Hepatic stellate cell (primary cell): ENCODE results near the gene NAPA.
"Not testable (repeated sequence)": the region's sequence is repeated elsewhere in the genome, so short reads cannot be mapped to it uniquely, and the experiment has no call there.

ENCODE experiments used
- DNase-seq: peaks from one replicate; pipeline ENCODE4 v3.0.0; 2011; ENCODE audit warnings: low spot score

The NAPA gene

DNA sequence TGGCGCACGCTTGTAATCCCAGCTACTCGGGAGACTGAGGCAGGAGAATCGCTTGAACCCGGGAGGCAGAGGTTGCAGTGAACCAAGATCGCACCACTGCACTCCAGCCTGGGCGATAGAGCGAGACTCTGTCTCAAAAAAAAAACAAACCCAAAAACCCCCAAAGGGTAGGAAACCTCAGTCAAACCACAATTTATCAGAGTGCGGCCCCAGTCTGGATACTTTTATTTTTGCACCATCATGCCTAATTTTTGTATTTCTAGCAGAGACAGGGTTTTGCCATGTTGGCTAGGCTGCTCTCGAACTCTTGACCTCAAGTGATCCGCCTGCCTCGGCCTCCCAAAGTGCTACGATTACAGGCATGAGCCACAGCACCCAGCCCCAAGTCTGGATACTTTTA lies 28.6 kb downstream of the NAPA start:
- not testable (repeated sequence) for DNase-seq

DNA sequence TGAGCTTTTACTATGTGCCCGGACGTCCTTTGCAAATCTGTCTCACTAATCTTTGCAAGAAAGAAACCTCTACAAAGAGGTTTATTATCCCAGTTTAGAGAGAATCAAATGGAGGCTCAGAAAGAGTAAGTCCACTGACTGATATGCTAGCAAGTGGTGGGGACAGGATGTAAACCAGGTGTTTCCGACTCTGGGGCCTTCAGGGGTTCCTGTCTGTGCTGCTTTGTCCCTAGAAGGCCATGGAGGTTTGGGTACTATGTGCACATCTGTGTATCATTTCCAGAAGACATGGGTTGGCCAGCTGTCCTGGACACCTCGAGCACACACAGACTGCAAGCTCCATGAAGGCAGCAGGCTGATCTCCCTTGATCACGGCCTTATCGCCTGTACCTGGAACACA lies 29.7 kb downstream of the NAPA start:
- DNase-seq, result no peak

DNA sequence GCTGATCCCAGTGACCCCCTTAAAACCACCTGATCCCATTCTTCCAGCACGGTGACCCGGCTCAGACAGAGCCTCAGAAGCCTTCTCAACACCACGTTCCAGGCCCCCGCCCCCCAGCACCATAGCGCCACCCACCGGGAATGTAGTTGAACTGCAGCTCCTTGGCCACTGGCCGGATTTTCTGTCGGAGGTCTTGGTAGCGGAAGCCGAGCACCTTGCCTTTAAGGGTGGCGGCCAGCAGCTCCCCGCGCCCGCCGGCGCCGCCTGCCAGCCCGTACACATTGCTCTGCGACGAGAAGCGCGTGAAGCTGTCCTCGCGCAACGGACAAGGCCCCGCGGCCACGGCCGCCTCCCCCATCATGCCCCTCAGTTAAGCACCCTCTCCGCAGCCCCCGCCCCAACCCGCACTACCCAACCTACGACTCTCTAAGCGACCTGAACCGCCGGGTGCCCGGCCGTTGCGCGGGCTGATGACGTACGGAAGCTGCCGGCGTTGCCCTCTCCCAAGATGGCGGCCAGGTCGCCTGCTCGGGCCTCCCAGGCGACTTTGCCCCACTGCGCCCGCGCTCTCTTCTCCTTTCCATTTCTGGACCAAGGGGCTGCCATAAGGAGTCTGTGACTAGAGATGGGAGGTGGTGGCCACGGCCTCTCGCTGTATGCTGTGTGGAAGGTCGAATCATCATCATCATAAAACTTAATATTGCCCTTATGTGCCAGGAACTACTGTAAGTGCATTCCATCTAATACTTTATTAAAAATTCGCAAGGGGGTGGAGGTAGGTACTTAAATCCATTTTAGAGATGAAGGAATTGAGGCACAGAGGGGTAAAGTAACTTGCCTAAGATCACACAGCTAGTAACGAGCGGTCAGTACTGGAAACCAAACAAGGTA lies 30.8 kb downstream of the NAPA start, which contains the start of gene KPTN:
KPTN (minus strand) TSS at position 420 of the 891 bp plus-strand sequence; CDS start at position 361, 59 bp downstream.
- DNase-seq, result peak; percentile 98

DNA sequence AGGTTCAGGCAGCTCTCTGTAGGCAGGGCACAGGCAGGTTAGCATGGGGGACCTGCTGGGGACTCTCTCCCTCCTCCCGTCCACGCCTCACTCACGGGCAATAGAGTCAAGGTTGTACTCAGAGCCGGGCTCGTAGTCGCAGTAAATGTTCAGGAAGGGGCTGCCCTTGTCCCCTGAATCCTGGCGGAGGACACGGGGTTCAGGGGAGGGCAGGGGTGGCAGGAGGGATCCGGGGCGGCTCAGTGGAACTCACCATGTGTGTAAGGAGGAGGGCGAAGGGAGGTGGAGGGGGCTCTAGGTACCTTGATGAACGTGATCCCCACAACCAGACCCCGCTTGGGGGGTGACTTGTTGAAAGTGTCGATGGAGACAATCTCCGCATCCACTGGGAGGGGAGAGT lies 31.7 kb downstream of the NAPA start:
- DNase-seq, result no peak

DNA sequence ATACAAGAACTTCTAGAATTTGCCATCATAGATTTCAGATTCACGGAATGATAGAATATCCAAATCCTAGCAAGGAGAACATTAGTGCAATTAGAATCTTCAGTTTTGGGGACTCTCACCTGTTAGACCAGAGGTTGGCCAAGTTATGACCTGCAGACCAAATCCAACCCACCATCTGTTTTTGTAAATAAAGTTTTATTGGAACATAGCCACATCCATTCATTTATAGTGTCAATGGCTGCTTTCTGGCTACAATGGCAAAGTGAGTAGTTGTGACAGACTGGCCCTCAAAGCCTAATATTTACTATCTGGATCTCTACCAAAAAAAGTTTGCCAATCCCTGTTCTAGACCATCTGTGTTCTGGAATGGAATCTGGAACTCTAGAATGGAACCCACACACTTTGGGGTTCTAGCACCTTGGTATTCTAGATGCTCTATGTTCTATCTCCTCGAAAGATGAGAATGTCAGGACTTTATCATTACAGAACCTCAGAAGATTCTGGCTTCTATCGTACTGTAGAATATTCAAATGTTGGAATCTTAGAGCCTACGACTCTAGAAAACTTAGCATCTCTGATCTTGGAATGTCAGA lies 33.3 kb downstream of the NAPA start:
- no peak for DNase-seq

DNA sequence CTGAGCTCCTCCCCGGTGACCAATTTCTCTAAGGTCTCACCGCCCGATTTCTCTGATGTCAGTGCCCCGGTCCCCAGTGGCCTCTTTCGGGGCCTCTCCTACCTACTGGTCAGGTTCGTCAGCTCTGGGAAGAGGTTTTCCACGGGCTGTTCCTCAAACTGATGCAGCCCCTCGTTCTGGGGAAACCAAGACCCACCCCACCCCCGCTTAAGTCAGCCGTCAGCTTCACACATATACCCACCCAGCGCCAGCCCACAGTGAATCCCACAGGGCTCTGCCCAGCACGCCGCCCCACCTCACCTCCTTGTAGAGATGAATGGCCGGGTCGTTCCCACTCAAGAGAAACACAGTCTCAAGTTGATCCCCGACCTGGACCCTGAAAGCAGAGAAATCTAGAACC lies 34.2 kb downstream of the NAPA start:
- no peak for DNase-seq

DNA sequence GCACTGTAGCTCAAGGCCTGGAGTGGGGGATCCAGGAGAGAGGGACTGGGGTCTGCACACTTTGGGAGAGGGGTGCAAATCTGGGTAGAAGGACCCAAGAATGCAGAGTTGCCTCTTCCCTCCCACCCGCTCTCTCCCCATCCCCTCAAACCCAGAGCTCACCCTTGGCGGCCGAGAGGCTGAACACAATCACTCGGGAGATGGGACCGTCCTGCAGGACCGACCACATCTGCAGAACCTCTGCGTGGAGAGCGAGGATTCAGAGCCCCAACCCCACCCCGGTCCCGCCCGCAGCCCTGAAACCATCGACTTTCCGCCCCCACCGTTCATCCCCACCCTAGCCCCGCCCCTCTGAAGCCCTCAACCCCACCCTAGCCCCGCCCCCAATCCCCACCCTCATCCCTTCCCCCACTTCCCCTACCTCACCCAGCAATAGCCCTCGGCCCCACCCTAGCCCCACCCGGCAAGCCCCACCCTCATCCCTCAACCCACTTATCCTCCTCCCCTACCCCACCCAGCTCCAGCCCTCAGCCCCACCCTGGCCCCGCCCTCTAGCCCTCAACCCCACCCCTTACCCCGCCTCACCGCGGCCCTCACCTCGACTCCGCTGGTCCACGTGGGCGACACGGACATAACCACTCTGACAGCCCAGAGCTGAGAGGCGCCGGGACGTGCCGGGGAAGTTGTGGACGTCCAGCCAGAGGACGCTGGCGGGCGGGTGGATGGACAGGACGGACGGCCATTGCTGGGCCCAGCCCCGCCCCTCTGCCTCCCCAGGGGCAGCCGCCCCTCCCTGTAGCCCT lies 35.0 kb downstream of the NAPA start:
- DNase-seq, result no peak

DNA sequence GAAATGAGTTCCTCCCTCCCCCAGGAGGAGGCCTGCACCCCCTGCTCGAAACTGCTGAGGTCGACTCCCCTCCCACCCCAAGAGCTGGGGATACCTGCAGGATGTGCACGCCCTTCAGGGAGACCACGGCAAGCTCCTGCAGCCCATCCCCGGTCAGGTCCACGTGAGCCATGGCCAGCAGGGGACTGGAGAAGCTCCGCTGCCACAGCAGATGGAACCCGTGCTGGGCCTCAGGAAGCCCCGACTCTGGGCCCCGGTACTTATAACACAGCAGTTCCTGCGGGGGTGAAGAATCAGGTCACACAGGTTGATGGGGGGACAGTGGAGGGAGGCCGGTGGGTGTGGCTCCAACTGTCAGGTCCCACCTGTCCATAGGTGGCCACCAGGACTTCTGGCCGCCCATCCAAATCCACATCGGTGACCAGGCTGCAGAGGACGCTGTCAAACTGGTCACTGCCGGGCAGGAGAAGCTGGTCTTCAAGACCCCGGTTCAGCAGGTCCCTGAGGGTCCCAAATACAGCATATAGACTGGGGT lies 38.4 kb downstream of the NAPA start:
- no peak for DNase-seq

DNA sequence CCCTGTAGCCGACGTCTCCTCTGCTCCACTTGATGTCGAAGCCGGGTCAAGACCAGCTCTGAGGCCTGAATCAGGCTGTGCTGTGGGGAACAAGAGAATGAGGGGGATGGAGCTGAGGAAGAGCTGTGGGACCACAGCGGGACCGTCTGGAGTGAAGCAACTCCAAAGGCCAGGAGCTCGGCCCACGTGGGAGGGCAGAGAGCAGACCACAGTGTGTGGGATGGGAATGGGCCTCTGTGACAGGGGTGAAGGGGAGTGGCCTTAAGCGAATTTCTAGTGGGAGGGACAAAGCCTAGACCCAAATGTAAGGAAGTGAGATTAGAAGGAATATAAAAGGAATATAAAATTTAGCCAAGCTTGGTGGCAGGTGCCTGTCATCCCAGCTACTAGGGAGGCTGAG lies 39.4 kb downstream of the NAPA start:
- DNase-seq, result no peak

DNA sequence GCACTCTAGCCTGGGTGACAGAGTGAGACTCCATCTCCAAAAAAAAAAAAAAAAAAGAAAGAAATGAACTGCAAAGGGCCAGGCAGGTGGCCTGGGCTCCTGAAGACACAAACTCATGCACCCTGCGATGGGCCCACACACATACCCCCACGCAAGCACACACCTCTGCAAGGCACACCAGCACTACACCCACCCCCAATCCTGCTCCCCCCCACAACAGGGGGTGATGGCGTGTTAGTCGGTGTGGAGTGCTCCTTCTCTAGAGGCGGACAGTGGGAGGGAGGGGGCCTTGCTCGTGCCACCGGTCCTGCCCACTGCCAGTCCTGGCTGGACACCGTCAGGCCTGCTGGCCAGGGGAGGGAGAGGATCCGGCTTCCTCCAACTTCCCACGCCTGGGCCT lies 41.5 kb downstream of the NAPA start:
- DNase-seq, result no peak

DNA sequence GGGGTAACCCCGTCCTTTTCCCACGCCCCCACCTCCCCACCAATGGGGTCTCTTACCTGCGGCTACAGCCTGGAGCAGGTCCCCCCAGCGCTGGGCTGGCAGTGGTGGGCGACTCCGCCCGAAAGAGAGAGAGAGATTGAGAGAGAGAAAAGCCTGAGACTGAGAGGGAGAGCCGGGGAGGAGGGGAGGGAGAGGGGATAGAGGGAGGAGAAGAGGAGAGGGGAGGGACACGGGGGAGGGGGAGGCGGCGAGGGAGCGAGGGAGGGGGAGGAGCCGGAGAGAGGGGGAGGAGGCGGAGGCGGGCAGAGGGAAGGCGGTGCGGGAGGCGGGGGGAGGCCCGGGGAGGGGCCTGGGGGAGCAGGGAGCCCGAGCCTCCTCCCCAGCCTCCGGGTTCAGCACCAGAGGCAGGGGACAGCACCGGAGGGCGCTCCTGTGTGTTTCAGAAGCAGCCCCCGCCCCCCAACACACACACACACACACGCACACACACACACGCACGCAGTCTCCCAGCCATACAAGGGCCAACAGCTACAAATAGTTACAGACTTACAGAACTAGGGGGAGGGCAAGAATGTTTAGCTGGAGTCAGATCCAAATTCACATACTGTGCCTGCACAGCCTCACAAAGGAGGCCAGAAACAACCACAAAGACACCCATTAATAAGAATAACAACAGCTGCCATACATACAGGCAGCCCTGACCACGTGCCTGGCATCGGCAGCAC lies 43.0 kb downstream of the NAPA start, which contains the start of gene SLC8A2:
SLC8A2 (minus strand) TSS at position 161 of the 725 bp plus-strand sequence. CDS start 5,490 bp downstream, outside the sequence.
- peak; percentile 72 for DNase-seq

DNA sequence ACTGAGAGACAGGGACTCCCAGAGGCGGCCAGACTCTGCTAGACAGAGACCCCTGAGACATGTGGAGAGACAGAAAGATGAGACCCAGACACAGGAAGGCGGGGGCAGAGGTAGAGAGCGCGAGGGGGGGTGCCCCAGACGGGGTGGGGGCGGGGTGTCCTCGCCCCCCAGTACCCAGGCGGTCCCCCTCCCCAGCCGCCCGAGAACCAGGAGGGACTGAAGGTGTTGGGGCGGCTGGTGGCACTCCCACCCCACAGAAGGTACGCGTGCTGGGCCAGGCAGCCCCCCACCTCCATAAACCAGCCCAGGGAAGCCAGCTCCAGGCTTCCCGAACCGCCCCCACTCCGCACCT lies 43.5 kb downstream of the NAPA start:
- DNase-seq, result no peak

DNA sequence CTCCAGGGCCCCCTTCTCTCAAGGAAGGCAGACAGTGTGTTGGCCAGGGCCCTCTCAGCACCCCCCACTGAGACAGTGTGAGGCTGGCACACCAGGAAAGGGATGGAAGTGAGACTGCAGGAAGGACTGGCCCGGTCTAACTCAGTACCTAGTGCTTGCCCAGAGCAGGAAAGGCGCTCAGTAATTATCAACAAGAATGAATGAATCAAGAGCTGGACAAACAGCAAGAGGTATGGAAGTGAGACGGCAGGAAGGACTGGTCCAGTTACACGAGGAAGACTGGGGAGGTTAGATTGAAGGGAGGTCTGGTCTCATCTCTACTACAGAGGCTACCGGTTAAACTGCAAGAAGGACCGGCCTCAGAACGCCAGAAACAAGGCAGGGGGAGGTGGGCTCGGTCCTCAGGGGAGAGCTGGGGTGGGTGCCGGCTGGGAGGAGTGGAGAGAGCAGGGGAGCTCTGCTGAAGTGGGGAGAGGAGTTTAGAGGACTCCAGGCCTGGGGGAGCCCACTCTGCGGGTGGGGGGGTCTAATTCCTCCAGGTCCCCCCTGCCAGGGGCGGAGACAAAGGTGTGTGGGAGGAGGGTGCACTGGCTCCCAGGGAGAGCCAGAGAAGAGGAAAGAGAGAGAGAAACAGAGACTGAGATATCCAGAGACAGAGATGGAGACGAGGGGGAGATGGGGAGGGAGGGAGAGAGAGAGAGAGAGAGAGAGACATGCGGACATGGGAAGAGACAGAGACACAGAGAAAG lies 44.2 kb downstream of the NAPA start:
- DNase-seq, result no peak

DNA sequence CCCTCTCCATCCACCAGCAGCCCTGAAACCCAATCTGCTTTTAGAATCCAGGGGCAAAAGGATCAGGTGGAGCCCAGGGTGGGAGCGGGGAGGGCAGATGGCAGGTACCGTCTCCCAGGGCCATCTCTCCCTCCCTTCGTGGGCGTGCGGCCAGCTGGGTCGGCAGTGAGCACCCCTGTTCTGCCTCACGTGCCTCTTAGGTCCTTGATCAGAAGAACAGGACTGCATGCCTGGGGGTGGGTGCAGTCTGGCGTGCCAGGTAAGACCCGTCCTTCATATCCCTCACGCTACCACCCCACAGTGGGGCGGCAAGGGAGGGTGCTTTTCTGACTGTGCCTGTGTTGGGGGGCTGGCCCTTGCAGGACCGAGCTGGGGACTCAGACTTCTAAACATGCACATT lies 45.1 kb downstream of the NAPA start:
- DNase-seq, result no peak

DNA sequence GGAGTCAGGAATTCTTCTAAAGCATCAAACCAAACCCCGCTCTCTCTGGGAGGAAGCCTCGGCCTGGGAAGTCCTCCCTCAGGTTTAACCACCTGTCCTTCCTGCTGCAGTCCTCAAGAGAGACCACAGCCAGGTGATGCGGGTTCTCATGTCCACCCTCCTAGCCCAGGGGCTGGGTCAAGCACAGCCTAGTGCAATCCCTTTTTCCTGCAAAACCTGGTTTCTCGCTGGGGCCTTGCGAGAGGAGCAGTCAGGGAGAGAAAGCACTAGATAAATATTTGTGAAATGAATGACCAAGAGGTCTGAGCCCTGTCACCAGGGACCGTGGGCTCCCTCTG lies 45.5 kb downstream of the NAPA start:
- DNase-seq, result no peak

DNA sequence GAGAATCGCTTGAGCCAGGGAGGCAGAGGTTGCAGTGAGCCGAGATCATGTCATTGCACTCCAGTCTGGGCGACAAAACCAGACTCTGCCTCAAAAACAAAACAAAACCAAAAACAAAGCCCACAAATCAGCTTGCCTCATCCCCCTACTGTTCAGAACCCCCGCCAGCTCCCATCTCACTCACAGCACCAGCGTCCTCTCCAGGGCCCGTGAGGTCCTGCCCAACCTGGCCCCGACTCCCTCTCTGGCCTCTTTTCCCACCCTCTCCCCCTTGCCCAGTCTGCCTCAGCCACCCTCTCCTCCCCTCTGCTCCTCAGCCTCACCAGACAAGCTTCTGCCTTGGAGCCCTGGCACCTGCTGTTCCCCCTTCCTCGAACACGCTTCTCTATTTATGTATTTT lies 46.9 kb downstream of the NAPA start:
- DNase-seq, result no peak

DNA sequence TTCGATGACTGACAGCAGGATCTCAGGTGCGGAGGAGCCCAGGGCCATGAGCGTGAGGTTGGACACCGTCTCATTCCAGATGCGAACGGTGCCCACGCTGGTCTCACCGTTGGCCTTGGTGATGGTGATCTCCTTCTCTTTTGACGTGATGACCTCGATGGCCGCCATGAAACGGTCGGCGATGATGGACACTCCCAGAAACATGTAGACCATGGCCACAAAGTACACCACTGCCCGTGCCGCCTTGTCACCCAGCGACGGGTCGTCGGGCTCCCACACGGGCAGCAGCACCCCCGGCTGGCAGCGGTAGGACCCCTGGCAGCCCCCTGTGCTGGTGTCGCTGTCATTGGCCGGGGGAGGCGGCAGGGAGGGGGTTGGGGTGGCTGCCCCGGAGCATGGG lies 48.9 kb downstream of the NAPA start:
- DNase-seq, result no peak

DNA sequence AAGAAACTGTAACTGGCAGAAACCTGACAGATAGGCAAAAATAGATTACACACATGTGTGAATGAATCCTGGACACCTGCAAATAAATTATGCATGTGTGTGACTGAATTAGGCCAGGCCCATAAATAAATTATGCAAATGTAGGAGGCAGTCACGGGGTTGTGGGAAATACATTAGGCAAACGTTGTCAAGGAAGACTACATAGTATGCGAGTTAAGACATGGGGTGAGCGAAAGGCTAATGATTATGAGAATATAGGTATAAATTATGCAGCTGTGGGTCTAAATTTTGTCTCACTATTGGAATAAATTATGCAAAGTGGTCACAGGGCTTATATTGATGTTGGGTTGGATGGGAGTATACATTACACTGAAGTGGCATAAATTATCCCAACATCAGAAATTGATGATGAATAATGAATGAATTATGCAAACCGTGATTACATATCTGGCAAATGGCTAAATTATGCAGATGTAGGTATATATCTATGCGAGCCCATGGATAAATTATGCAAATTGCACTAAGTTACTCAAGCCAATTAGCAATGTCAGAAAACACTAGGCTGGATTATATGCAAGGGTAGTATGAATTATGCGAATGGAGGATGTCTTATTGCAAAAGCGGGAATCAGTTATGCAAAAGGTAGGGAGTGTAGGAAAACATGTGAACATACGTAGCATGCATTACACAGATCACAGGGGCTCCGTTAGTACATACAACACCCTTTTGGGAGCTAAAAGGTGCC lies 50.0 kb downstream of the NAPA start:
- no peak for DNase-seq

DNA sequence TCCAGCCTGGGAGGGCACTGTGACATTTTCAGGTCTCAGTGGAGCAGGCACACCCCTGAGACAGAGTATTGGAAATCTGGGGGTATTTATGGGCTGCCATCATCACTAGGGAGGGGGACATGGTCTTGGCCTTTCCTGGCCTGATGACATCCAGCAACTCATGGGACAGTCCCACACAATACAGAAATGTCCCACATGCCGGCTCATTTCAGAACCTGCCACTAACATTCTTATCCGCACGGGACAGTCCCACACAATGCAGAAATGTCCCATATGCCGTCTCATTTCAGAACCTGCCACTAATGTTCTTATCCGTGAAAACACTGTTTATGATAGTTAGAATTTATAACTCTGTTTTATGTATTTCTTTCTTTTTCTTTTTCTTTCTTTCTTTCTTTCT lies 53.0 kb downstream of the NAPA start:
- no peak for DNase-seq

DNA sequence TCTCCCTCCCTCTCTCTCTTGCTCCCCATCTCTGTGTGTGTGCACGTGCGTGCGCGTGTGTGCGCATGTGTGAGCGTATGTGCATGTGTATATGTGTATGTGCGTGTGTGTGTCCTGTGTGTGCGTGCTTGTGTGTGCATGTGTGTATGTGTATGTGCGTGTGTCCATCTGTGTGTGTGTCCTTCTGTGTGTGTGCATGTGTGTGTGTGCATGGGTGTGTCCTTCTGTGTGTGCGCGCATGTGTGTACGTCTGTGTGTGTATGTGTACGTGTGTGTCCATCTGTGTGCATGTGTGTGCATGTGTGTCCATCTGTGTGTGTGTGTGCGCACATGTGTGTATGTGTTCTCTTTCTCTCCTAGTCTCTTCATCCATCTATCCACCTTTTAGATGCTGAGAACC lies 55.4 kb downstream of the NAPA start:
- no peak for DNase-seq

DNA sequence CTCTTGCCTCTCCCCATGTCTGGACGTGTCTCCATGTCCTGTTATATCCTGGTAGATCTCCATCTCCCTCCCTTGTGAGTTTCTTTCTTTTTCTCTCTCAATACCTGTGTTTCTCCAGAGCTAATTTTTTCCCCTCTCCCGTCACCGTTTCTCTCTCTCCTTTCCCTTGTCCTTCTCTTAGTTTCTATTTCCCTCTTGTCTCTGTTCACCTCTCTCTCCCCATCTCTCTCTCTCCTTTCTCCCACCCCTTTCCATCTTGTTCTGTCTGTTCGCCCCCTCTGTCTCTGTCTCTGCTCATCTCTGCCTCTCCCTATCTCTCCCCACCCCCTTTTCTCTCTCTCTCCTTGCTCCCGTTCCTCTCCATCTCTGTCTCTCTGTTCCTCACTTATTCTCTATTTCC lies 56.2 kb downstream of the NAPA start:
- no peak for DNase-seq
